NOMO-1 treated with DMSO at 0.1 percent for 48 hours (cell line): Measurements from ENCODE around the gene PLAC9.
A peak's percentile ranks its signal among the peaks of the same experiment; 100 is the strongest.
"Not testable (repeated sequence)": the region's sequence is repeated elsewhere in the genome, so short reads cannot be mapped to it uniquely, and the experiment has no call there.

Experiments used
- DNase-seq: peaks from one replicate; lab custom pipeline; 2025; ENCODE audit not compliant: unreplicated experiment; lab: John Stamatoyannopoulos, UW

Gene PLAC9

GRCh38 chr10:80137920-80138319, 5.4 kb downstream of the PLAC9 start:
- no peak for DNase-seq

- DNase-seq: no peak
These were observed 6.7 kb downstream of the PLAC9 start for GRCh38 chr10:80139265-80139664.

GRCh38 chr10:80140251-80140650, 7.7 kb downstream of the PLAC9 start:
- no peak for DNase-seq

GRCh38 chr10:80141696-80142460, 9.3 kb downstream of the PLAC9 start:
- DNase-seq: no peak

GRCh38 chr10:80144067-80144695, 11.7 kb downstream of the PLAC9 start:
- DNase-seq: peak; percentile 48

- DNase-seq: no peak
These were observed 12.2 kb downstream of the PLAC9 start for GRCh38 chr10:80144696-80145131.

- DNase-seq: not testable (repeated sequence)
These were observed 13.1 kb downstream of the PLAC9 start for GRCh38 chr10:80145406-80146308.

- no peak for DNase-seq
These were observed 14.4 kb downstream of the PLAC9 start for GRCh38 chr10:80146918-80147317.

- no peak for DNase-seq
These were observed 15.8 kb downstream of the PLAC9 start for GRCh38 chr10:80148166-80148805.

- no peak for DNase-seq
These were observed 16.6 kb downstream of the PLAC9 start for GRCh38 chr10:80149123-80149522.

- DNase-seq: no peak
These were observed 17.6 kb downstream of the PLAC9 start for GRCh38 chr10:80150172-80150571.

- DNase-seq: no peak
These were observed 20.3 kb downstream of the PLAC9 start for GRCh38 chr10:80152820-80153219.

- DNase-seq: no peak
These were observed 20.9 kb downstream of the PLAC9 start for GRCh38 chr10:80153460-80153859.

- DNase-seq: no peak
These were observed 22.1 kb downstream of the PLAC9 start for GRCh38 chr10:80154626-80154977.

GRCh38 chr10:80154978-80155695, 22.6 kb downstream of the PLAC9 start:
- no peak for DNase-seq

- no peak for DNase-seq
These were observed 23.2 kb downstream of the PLAC9 start for GRCh38 chr10:80155696-80156215.

GRCh38 chr10:80156216-80156615, 23.7 kb downstream of the PLAC9 start:
- DNase-seq: no peak

GRCh38 chr10:80157561-80157960, 25.0 kb downstream of the PLAC9 start:
- DNase-seq: no peak

GRCh38 chr10:80158126-80158525, 25.6 kb downstream of the PLAC9 start:
- DNase-seq: no peak

GRCh38 chr10:80158598-80159127, 26.1 kb downstream of the PLAC9 start:
- no peak for DNase-seq
